ENCODE results near the gene PHF23.

Gene PHF23

GRCh38 chr17:7196651-7197401 lies 42.4 kb downstream of the PHF23 start:
- no peak for FAIRE-seq

- no peak for FAIRE-seq
Measured at GRCh38 chr17:7195971-7196370, 43.3 kb downstream of the PHF23 start.

GRCh38 chr17:7192271-7192937 lies 46.9 kb downstream of the PHF23 start:
- FAIRE-seq = no peak

GRCh38 chr17:7191571-7192270 lies 47.5 kb downstream of the PHF23 start:
- no peak for FAIRE-seq

- no peak for FAIRE-seq
Measured at GRCh38 chr17:7191069-7191468, 48.2 kb downstream of the PHF23 start.

- no peak for FAIRE-seq
Measured at GRCh38 chr17:7190276-7190917, 48.9 kb downstream of the PHF23 start.

- no peak for FAIRE-seq
Measured at GRCh38 chr17:7186241-7186640, 53.0 kb downstream of the PHF23 start.

Data from G401.6 (cell line).